Hepatocyte (in vitro differentiated cells): ENCODE data around the gene DENND1A.

ENCODE experiments used
- EZH2 ChIP-seq: fragments of 200-600 bp; sonication (generic); IDR thresholded peaks from 2 replicates; pipeline ENCODE4 v1.6.1; 2016; ENCODE audit warnings: antibody characterized with exemption, mild to moderate bottlenecking, borderline replicate concordance
- EZH2phosphoT487 ChIP-seq: fragments of 200-600 bp; sonication (generic); IDR thresholded peaks from one replicate; pipeline ENCODE4 v1.6.1; 2018; ENCODE audit warnings: antibody characterized with exemption, mild to moderate bottlenecking, low read depth, moderate library complexity; ENCODE audit not compliant: unreplicated experiment, severe bottlenecking
- TF ChIP-seq, protein P1 (sequence below): fragments of 200-600 bp; sonication (generic); IDR thresholded peaks from 2 replicates; pipeline ENCODE4 v1.5.1; 2016; ENCODE audit warnings: antibody characterized with exemption, mild to moderate bottlenecking; ENCODE audit not compliant: poor library complexity

DNA sequence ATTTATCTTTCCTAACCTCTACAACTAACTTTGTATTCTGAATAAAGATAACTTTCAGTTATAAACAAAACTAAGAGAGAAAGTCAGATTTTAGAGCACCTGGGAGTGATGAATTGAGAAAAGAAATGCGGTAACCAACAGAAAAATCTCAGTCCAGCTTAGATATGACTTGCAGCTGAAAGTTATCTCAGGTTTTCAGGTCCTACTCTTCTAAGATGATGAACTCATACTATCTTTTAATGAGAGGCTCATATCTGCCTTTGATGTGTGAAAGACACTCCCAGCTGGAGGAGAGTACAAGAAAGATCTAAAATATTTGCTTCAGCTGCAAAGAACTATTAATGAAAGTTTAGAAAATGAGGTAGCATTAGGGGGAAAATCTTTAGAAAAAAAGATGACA lies 190.5 kb downstream of the DENND1A start:
- TF ChIP-seq, protein P1, sequence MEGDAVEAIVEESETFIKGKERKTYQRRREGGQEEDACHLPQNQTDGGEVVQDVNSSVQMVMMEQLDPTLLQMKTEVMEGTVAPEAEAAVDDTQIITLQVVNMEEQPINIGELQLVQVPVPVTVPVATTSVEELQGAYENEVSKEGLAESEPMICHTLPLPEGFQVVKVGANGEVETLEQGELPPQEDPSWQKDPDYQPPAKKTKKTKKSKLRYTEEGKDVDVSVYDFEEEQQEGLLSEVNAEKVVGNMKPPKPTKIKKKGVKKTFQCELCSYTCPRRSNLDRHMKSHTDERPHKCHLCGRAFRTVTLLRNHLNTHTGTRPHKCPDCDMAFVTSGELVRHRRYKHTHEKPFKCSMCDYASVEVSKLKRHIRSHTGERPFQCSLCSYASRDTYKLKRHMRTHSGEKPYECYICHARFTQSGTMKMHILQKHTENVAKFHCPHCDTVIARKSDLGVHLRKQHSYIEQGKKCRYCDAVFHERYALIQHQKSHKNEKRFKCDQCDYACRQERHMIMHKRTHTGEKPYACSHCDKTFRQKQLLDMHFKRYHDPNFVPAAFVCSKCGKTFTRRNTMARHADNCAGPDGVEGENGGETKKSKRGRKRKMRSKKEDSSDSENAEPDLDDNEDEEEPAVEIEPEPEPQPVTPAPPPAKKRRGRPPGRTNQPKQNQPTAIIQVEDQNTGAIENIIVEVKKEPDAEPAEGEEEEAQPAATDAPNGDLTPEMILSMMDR = no peak
- TF ChIP-seq EZH2phosphoT487 (no peak), EZH2 (no peak)
